AG04449 (cell line): ENCODE results near the gene OPRM1.
"Not testable (repeated sequence)": the region's sequence is repeated elsewhere in the genome, so short reads cannot be mapped to it uniquely, and the experiment has no call there.

Experiments
- CTCF ChIA-PET: fragments of 350-600 bp; formaldehyde crosslinking; extraction: SDS; loops from one replicate; lab custom pipeline; 2021; ENCODE audit warnings: antibody characterized with exemption; lab: Yijun Ruan, JAX
- POLR2A ChIA-PET: fragments of 400-600, 350-600 bp; formaldehyde crosslinking; extraction: SDS; loops from one replicate; lab custom pipeline; 2020; ENCODE audit warnings: antibody characterized with exemption, inconsistent platforms; lab: Yijun Ruan, JAX
- DNase-seq: peaks from one replicate; pipeline ENCODE4 v3.0.0-alpha.2; 2010; ENCODE audit warnings: low read depth, low spot score
- H3K4me3 ChIP-seq: 2 replicates; pipeline ENCODE4 v1.5.1; 2011; ENCODE audit warnings: low read depth, mild to moderate bottlenecking, control low read depth, low read length
- CTCF ChIP-seq: IDR thresholded peaks from one replicate; pipeline ENCODE4 v1.5.1; 2011; ENCODE audit warnings: mild to moderate bottlenecking, moderate library complexity, low read length, control low read depth, inconsistent platforms; ENCODE audit not compliant: insufficient read depth; ENCODE audit errors: missing control alignments

Gene OPRM1

GRCh38 chr6:154238831-154239230, 199.8 kb downstream of the OPRM1 start:
- POLR2A ChIA-PET, result no interaction called here
- CTCF ChIA-PET, result no interaction called here
- no peak for TF ChIP-seq CTCF
- DNase-seq, result no peak
- H3K4me3 ChIP-seq, result no peak overlapping the region

- ChIA-PET POLR2A (no interaction called here), CTCF (no interaction called here)
- DNase-seq, result no peak
- no peak for TF ChIP-seq CTCF
- no peak overlapping the region for H3K4me3 ChIP-seq
Measured at GRCh38 chr6:154239392-154239791, 200.4 kb downstream of the OPRM1 start.

GRCh38 chr6:154241061-154241460, 202.0 kb downstream of the OPRM1 start:
- DNase-seq, POLR2A ChIA-PET: not testable (repeated sequence)

GRCh38 chr6:154241581-154241980, 202.5 kb downstream of the OPRM1 start:
- H3K4me3 ChIP-seq, result no peak overlapping the region
- no peak for DNase-seq
- ChIA-PET CTCF (no interaction called here), POLR2A (no interaction called here)
- no peak for TF ChIP-seq CTCF

More at GRCh38 chr6:154241061-154241460, 202.0 kb downstream of the OPRM1 start:
- H3K4me3 ChIP-seq, CTCF ChIA-PET: not testable (repeated sequence)

GRCh38 chr6:154242617-154243357, 203.7 kb downstream of the OPRM1 start:
- ChIA-PET CTCF (no interaction called here), POLR2A (no interaction called here)
- TF ChIP-seq CTCF, result no peak
- H3K4me3 ChIP-seq, result no peak overlapping the region
- no peak for DNase-seq

GRCh38 chr6:154243793-154244750, 205.0 kb downstream of the OPRM1 start:
- ChIA-PET POLR2A (no interaction called here), CTCF (no interaction called here)
- TF ChIP-seq CTCF, result no peak
- H3K4me3 ChIP-seq, result no peak overlapping the region
- DNase-seq, result no peak
